ENCODE measurements around the gene PRAC1.

Gene PRAC1

GRCh38 chr17:48732688-48733629, 10.6 kb upstream of the PRAC1 start:
- Histone ChIP-seq H3K9ac (ENCODE audit: low read depth, low read length) (no peak overlapping the region), H3K79me2 (ENCODE audit: insufficient read depth, low read length) (no peaks in the 10 kb centered on the region), H3K27ac (ENCODE audit: low read length) (no peak overlapping the region), H3K4me1 (ENCODE audit: insufficient read depth, low read length) (no peaks in the 10 kb centered on the region), H3K4me3 (ENCODE audit: low read depth in 1 of 2, low read length in 2 of 2) (no peak overlapping the region), H2AFZ (ENCODE audit: low read depth, low read length) (no peak overlapping the region), H3K36me3 (ENCODE audit: insufficient read depth, low read length) (no peaks in the 10 kb centered on the region), H3K4me2 (ENCODE audit: insufficient read depth, low read length) (no peak overlapping the region), H3K9me3 (ENCODE audit: insufficient read depth, low read length, severe bottlenecking) (no peaks in the 10 kb centered on the region), H3K27me3 (ENCODE audit: insufficient read depth, low read length, poor library complexity) (peaks cover 55% of the 10 kb centered on the region), H4K20me1 (ENCODE audit: insufficient read depth, low read length) (no peaks in the 10 kb centered on the region)
- TF ChIP-seq EZH2 (IDR thresholded peaks at IDR 0.05; ENCODE audit: borderline replicate concordance, low read depth, low read length, severe bottlenecking) (no peak), CTCF (IDR thresholded peaks at IDR 0.05; ENCODE audit: borderline replicate concordance, extremely low read depth, low read length, poor library complexity, severe bottlenecking) (no peak)
- no peak for ATAC-seq (ENCODE audit: insufficient read depth, low read depth)
- DNase-seq = no peak

DNA sequence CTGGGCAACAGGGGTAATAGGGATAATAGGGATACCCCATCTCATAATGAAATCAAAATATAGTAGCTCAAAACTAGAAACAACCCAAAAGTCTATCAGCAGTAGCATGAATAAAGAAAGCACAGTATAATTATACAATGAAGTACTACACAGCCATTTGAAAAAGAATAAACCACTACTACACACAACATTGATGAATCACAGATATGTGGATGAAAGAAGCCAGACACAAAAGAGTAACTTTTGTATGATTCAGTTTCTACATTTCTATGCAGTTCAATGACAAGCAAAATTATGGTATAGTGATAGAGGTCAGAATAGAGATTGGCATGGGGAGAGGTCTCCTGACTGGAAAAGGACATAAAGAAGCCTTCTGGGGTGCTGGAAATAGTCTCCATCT, 9.0 kb upstream of the PRAC1 start:
- Histone ChIP-seq H3K4me1 (ENCODE audit: insufficient read depth, low read length) (no peaks in the 10 kb centered on the region), H3K9ac (ENCODE audit: low read depth, low read length) (no peak overlapping the region), H3K9me3 (ENCODE audit: insufficient read depth, low read length, severe bottlenecking) (no peaks in the 10 kb centered on the region), H3K4me2 (ENCODE audit: insufficient read depth, low read length) (no peak overlapping the region), H3K36me3 (ENCODE audit: insufficient read depth, low read length) (no peaks in the 10 kb centered on the region), H3K27me3 (ENCODE audit: insufficient read depth, low read length, poor library complexity) (peaks cover 57% of the 10 kb centered on the region), H2AFZ (ENCODE audit: low read depth, low read length) (no peak overlapping the region), H3K27ac (ENCODE audit: low read length) (no peak overlapping the region), H4K20me1 (ENCODE audit: insufficient read depth, low read length) (no peaks in the 10 kb centered on the region), H3K4me3 (ENCODE audit: low read depth in 1 of 2, low read length in 2 of 2) (no peak overlapping the region), H3K79me2 (ENCODE audit: insufficient read depth, low read length) (no peaks in the 10 kb centered on the region)
- DNase-seq (no peak), ATAC-seq (ENCODE audit: insufficient read depth, low read depth) (no peak)
- TF ChIP-seq CTCF (IDR thresholded peaks at IDR 0.05; ENCODE audit: borderline replicate concordance, extremely low read depth, low read length, poor library complexity, severe bottlenecking) (no peak), EZH2 (IDR thresholded peaks at IDR 0.05; ENCODE audit: borderline replicate concordance, low read depth, low read length, severe bottlenecking) (no peak)

GRCh38 chr17:48730240-48730550, 7.9 kb upstream of the PRAC1 start:
- Histone ChIP-seq H3K27me3 (ENCODE audit: insufficient read depth, low read length, poor library complexity) (peaks cover 51% of the 10 kb centered on the region), H3K4me2 (ENCODE audit: insufficient read depth, low read length) (no peak overlapping the region), H3K4me3 (ENCODE audit: low read depth in 1 of 2, low read length in 2 of 2) (no peak overlapping the region), H3K9ac (ENCODE audit: low read depth, low read length) (no peak overlapping the region), H4K20me1 (ENCODE audit: insufficient read depth, low read length) (no peaks in the 10 kb centered on the region), H3K36me3 (ENCODE audit: insufficient read depth, low read length) (no peaks in the 10 kb centered on the region), H3K27ac (ENCODE audit: low read length) (no peak overlapping the region), H3K4me1 (ENCODE audit: insufficient read depth, low read length) (no peaks in the 10 kb centered on the region), H2AFZ (ENCODE audit: low read depth, low read length) (no peak overlapping the region), H3K79me2 (ENCODE audit: insufficient read depth, low read length) (no peaks in the 10 kb centered on the region), H3K9me3 (ENCODE audit: insufficient read depth, low read length, severe bottlenecking) (no peaks in the 10 kb centered on the region)
- TF ChIP-seq CTCF (IDR thresholded peaks at IDR 0.05; ENCODE audit: borderline replicate concordance, extremely low read depth, low read length, poor library complexity, severe bottlenecking) (no peak), EZH2 (IDR thresholded peaks at IDR 0.05; ENCODE audit: borderline replicate concordance, low read depth, low read length, severe bottlenecking) (no peak)
- ATAC-seq (ENCODE audit: insufficient read depth, low read depth) (no peak), DNase-seq (no peak)
